Karpas-422 (cell line): ENCODE measurements around the gene CCDC170. TPM values are rescaled to one million over a fixed set of nuclear protein-coding genes. Genes with fewer than 3 reads are reported as not detected.

ENCODE experiments used
- DNase-seq: peaks from one replicate; pipeline ENCODE4 v3.0.0-alpha.2; 2015
- H2AFZ ChIP-seq: fragments of 200-600 bp; sonication (generic); 2 replicates; pipeline ENCODE4 v1.6.1; 2014; ENCODE audit warnings: antibody characterized with exemption, low read length, mixed read lengths
- H3K27ac ChIP-seq: fragments of 200-600 bp; sonication (generic); 2 replicates; pipeline ENCODE4 v1.5.1; 2014; ENCODE audit warnings: mild to moderate bottlenecking, low read length, moderate library complexity
- H3K27me3 ChIP-seq: fragments of 200-600 bp; sonication (generic); 2 replicates; pipeline ENCODE4 v1.6.1; 2014; ENCODE audit warnings: low read length, mixed read lengths
- H3K36me3 ChIP-seq: fragments of 200-600 bp; sonication (generic); 2 replicates; pipeline ENCODE4 v1.6.1; 2014; ENCODE audit warnings: low read length, mixed read lengths; ENCODE audit not compliant: insufficient read depth
- H3K4me1 ChIP-seq: fragments of 200-600 bp; sonication (generic); 2 replicates; pipeline ENCODE4 v1.6.1; 2014; ENCODE audit warnings: mild to moderate bottlenecking, low read length, mixed read lengths
- H3K4me2 ChIP-seq: fragments of 200-600 bp; sonication (generic); 2 replicates; pipeline ENCODE4 v1.6.1; 2014; ENCODE audit warnings: low read length, low read depth, mild to moderate bottlenecking; ENCODE audit not compliant: poor library complexity, severe bottlenecking
- H3K4me3 ChIP-seq: fragments of 200-600 bp; sonication (generic); 2 replicates; pipeline ENCODE4 v1.5.1; 2014; ENCODE audit warnings: mild to moderate bottlenecking, antibody characterized with exemption, low read length, mixed read lengths
- H3K79me2 ChIP-seq: fragments of 200-600 bp; sonication (generic); 2 replicates; pipeline ENCODE4 v1.6.1; 2014; ENCODE audit warnings: mild to moderate bottlenecking, low read length, mixed read lengths
- H3K9ac ChIP-seq: fragments of 200-600 bp; sonication (generic); 2 replicates; pipeline ENCODE4 v1.6.0; 2014; ENCODE audit warnings: low read length
- H3K9me2 ChIP-seq: fragments of 200-600 bp; sonication (generic), shearing (Covaris generic); replicated peaks from 2 replicates; pipeline ENCODE4 v1.6.0; 2014; ENCODE audit warnings: mild to moderate bottlenecking, low read length, moderate library complexity; ENCODE audit not compliant: insufficient read depth
- H3K9me3 ChIP-seq: fragments of 300-700, 200-600 bp; sonication (generic); 2 replicates; pipeline ENCODE4 v1.6.1; 2014; ENCODE audit warnings: low read length, mixed read lengths
- H4K20me1 ChIP-seq: fragments of 200-600 bp; sonication (generic); 2 replicates; pipeline ENCODE4 v1.6.1; 2014; ENCODE audit warnings: mild to moderate bottlenecking, antibody characterized with exemption, low read length, low read depth; ENCODE audit not compliant: insufficient read depth
- total RNA-seq: library from RNA; depleted of rRNA; stranded (reverse); fragments of >200 nt; shearing (Covaris generic); gene quantifications from 2 replicates; pipeline ENCODE4 v1.2.3, GENCODE V29; 2014; ENCODE audit warnings: low replicate concordance

Gene CCDC170
- total RNA-seq, 1 experiment from 2014 or later, result not detected

DNA sequence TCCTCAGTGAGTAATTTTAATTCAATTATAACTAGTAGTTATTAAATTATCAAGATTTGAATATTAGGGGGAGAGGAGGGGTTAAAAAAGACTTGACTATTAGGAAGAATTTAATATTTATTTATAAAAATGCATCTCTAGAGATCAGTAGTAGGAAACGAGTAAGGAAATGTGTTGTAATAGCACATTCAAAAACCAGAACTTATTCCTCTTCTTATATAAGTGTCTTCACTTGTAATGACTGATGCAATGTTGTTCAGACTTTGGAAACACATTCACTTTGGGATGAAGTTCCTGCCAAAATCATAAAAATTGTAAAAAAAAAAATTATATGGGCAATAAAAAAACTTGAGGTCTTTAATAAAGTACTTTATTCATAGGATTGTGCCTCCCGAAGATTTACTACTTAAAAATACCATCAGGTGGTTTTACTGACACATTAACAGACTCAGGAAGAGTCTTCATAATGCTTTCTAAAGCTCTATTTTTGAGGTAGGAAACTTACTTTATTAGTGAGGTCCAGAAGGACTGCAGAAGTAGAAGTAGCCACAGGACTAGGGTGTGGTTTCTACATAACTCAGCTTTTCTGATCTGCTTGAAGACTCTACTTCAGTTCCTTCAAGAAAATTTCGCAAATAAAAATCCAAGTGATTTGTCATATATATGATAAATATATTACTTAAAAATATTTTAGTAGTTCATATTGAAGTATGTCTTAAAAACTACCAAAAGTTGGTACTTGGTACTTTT lies 59.8 kb downstream of the CCDC170 start:
- Histone ChIP-seq H3K9me2 (no peaks in the 10 kb centered on the region), H3K27ac (no peak overlapping the region), H3K27me3 (no peaks in the 10 kb centered on the region), H3K4me3 (no peak overlapping the region), H2AFZ (no peak overlapping the region), H3K79me2 (no peaks in the 10 kb centered on the region), H4K20me1 (no peaks in the 10 kb centered on the region), H3K9ac (no peak overlapping the region), H3K4me2 (no peak overlapping the region), H3K4me1 (no peaks in the 10 kb centered on the region), H3K9me3 (no peaks in the 10 kb centered on the region), H3K36me3 (no peaks in the 10 kb centered on the region)
- no peak for DNase-seq

DNA sequence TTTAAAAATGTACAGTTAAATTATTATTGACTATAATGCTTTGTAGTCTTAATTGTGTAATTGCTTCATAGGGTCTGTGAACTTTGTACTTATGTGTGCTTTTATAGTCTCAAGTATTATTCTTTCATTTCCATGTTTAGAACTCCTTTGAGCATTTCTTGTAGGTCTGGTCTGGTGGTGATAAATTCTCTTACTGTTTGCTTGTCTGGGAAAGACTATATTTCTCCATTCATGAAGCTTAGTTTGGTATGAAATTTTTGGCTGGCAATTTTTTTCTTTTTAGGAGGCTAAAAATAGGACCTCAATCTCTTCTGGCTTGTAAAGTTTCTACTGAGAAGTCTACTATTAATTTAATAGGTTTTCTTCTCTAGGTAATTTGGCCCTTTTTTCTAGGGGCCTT lies 67.4 kb downstream of the CCDC170 start:
- H3K9me2 ChIP-seq, result no peaks in the 10 kb centered on the region
- no peak overlapping the region for H3K4me2 ChIP-seq
- no peaks in the 10 kb centered on the region for H4K20me1 ChIP-seq
- no peak overlapping the region for H3K9ac ChIP-seq
- no peaks in the 10 kb centered on the region for H3K36me3 ChIP-seq
- 0 out of 2 replicates have a peak, but pooled peaks cover 3% of the 10 kb centered on the region for H3K27me3 ChIP-seq
- peaks cover 6% of the 10 kb centered on the region; the same call in 1 of the 2 replicates for H3K9me3 ChIP-seq
- no peak for DNase-seq
- H2AFZ ChIP-seq, result no peak overlapping the region
- H3K4me1 ChIP-seq, result no peaks in the 10 kb centered on the region
- H3K4me3 ChIP-seq, result no peak overlapping the region
- H3K79me2 ChIP-seq, result no peaks in the 10 kb centered on the region
- H3K27ac ChIP-seq, result no peak overlapping the region

DNA sequence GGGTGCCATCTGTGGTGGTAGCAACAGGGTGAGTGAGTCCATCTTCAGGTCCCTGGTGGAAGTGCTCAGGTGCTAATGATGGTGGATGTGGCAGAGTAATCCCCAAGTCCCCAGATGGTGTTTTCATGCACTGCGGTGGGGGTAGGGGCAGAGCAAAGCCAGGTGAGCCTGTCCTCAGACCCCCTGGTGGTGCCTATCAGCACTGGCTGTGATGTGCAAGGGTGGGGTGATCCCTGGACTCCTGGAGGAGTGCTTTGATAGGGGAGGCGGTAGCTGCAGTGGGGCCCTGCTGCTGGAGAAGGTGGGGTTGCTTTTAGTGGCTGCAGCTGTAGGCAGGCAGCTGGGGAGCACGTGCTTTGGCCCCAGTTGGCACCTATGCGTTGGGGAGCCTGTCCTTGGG lies 70.8 kb downstream of the CCDC170 start:
- DNase-seq, result no peak
- Histone ChIP-seq H4K20me1 (no peaks in the 10 kb centered on the region), H3K36me3 (no peaks in the 10 kb centered on the region), H3K9ac (no peak overlapping the region), H3K9me2 (no peaks in the 10 kb centered on the region), H3K9me3 (peaks cover 6% of the 10 kb centered on the region; the same call in 1 of the 2 replicates), H2AFZ (no peak overlapping the region), H3K4me3 (no peak overlapping the region), H3K79me2 (no peaks in the 10 kb centered on the region), H3K27ac (no peak overlapping the region), H3K4me1 (no peaks in the 10 kb centered on the region), H3K27me3 (0 out of 2 replicates have a peak, but pooled peaks cover 3% of the 10 kb centered on the region), H3K4me2 (no peak overlapping the region)

DNA sequence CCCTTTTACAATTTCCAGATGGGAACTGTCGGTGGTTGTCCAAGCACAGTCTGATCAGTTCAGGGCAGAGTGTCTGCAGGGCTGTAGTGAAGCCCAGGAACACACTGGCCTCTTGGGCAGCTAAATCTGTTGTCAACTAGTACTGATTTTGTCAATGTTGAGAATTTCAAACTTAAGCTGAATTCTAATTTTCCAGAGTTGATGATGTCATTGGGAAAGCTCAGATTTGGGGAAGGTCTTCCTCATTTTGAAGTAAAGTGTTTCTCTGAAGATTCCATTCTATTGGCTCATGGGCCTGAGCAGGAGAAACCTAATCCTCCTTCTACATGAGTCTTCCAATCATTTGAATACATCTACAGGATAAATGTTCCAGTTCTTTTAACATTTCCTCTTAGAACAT lies 72.1 kb downstream of the CCDC170 start:
- H3K36me3 ChIP-seq, result no peaks in the 10 kb centered on the region
- H3K9ac ChIP-seq, result no peak overlapping the region
- H3K79me2 ChIP-seq, result no peaks in the 10 kb centered on the region
- 0 out of 2 replicates have a peak, but pooled peaks cover 3% of the 10 kb centered on the region for H3K27me3 ChIP-seq
- no peak overlapping the region for H2AFZ ChIP-seq
- no peak overlapping the region for H3K4me3 ChIP-seq
- no peak overlapping the region for H3K4me2 ChIP-seq
- H3K9me3 ChIP-seq, result peaks cover 6% of the 10 kb centered on the region; the same call in 1 of the 2 replicates
- H3K4me1 ChIP-seq, result no peaks in the 10 kb centered on the region
- H3K27ac ChIP-seq, result no peak overlapping the region
- H4K20me1 ChIP-seq, result no peaks in the 10 kb centered on the region
- DNase-seq, result no peak
- H3K9me2 ChIP-seq, result no peaks in the 10 kb centered on the region

DNA sequence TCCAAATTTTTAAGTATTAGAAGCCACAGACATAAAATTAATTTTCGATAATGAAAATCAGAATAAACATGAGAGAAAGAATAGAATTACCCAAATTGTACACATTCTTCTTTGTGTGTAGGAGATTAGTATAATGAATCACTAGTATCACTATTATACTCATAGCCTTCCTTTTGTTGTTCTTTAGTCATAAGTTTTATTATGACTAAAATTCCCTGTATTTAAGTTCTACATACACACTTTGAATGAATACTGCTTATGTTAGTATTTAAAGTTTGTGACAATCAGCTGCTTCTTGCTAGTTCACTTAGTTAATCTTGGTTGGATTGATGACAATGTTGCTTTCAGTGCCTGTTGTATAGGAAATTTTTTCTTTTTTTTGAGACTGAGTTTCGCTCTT lies 72.7 kb downstream of the CCDC170 start:
- Histone ChIP-seq H3K27ac (no peak overlapping the region), H3K27me3 (0 out of 2 replicates have a peak, but pooled peaks cover 3% of the 10 kb centered on the region), H2AFZ (no peak overlapping the region), H3K4me1 (no peaks in the 10 kb centered on the region), H3K9me2 (no peaks in the 10 kb centered on the region), H3K4me2 (no peak overlapping the region), H3K4me3 (no peak overlapping the region), H3K9me3 (peaks cover 4% of the 10 kb centered on the region; the same call in 1 of the 2 replicates), H3K9ac (no peak overlapping the region), H3K79me2 (no peaks in the 10 kb centered on the region), H3K36me3 (no peaks in the 10 kb centered on the region), H4K20me1 (no peaks in the 10 kb centered on the region)
- no peak for DNase-seq

GRCh38 chr6:151576633-151577032 lies 82.8 kb downstream of the CCDC170 start:
- Histone ChIP-seq H3K36me3 (no peaks in the 10 kb centered on the region), H3K79me2 (no peaks in the 10 kb centered on the region), H3K27me3 (no peaks in the 10 kb centered on the region), H3K4me3 (no peak overlapping the region), H4K20me1 (no peaks in the 10 kb centered on the region), H3K9ac (no peak overlapping the region), H2AFZ (no peak overlapping the region), H3K27ac (no peak overlapping the region), H3K4me2 (no peak overlapping the region), H3K4me1 (peaks cover 5% of the 10 kb centered on the region), H3K9me3 (no peaks in the 10 kb centered on the region), H3K9me2 (no peaks in the 10 kb centered on the region)
- DNase-seq, result no peak

DNA sequence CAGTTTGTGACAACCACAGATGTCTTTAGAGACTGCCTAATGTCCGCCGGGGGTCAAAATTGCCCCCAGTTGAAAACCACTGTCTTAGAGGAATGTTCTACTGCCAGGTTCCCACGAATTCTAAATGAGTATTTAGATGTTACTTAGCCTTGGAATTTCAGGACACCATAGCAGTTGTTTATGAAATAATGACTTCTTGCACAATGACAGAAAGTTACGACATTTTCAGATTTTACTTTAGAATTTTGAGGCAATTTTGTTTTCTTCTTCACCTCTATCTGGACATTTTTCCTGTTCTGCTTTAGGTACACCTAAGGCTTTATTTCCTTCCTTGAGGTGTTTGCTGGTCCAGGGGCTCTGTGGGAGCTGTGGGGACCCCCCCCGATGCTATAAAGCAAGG lies 83.4 kb downstream of the CCDC170 start:
- Histone ChIP-seq H3K4me3 (no peak overlapping the region), H3K9me3 (no peaks in the 10 kb centered on the region), H4K20me1 (no peaks in the 10 kb centered on the region), H3K36me3 (no peaks in the 10 kb centered on the region), H3K79me2 (no peaks in the 10 kb centered on the region), H3K4me2 (no peak overlapping the region), H3K9ac (no peak overlapping the region), H3K27ac (no peak overlapping the region), H3K4me1 (peaks cover 5% of the 10 kb centered on the region), H3K27me3 (no peaks in the 10 kb centered on the region), H2AFZ (no peak overlapping the region), H3K9me2 (no peaks in the 10 kb centered on the region)
- DNase-seq, result no peak

- Histone ChIP-seq H3K9me3 (no peaks in the 10 kb centered on the region), H3K4me1 (no peaks in the 10 kb centered on the region), H3K27me3 (no peaks in the 10 kb centered on the region), H3K9me2 (no peaks in the 10 kb centered on the region), H3K79me2 (no peaks in the 10 kb centered on the region), H2AFZ (no peak overlapping the region), H3K4me2 (no peak overlapping the region), H3K4me3 (no peak overlapping the region), H3K9ac (no peak overlapping the region), H4K20me1 (no peaks in the 10 kb centered on the region), H3K36me3 (no peaks in the 10 kb centered on the region), H3K27ac (no peak overlapping the region)
- no peak for DNase-seq
Measured at GRCh38 chr6:151585741-151586140, 91.9 kb downstream of the CCDC170 start.
